GM12875 (cell line): Measurements from ENCODE around the gene WWOX.

Source experiments
- H3K4me3 ChIP-seq: one replicate; pipeline ENCODE4 v1.5.1; 2011; ENCODE audit warnings: low read depth, low read length, control low read depth
- CTCF ChIP-seq: IDR thresholded peaks from 2 replicates; pipeline ENCODE4 v1.5.1; 2011; ENCODE audit warnings: low read depth, mild to moderate bottlenecking, control low read depth, inconsistent platforms, low read length, moderate library complexity, borderline replicate concordance; ENCODE audit not compliant: insufficient read depth

Gene WWOX

GRCh38 chr16:78321620-78322360 is 222.3 kb downstream of the WWOX start:
- H3K4me3 ChIP-seq, result no peak overlapping the region
- TF ChIP-seq CTCF, result no peak

- TF ChIP-seq CTCF, result no peak
- H3K4me3 ChIP-seq, result no peak overlapping the region
Measured at GRCh38 chr16:78323315-78323714, 223.9 kb downstream of the WWOX start.

GRCh38 chr16:78324649-78325285 is 225.3 kb downstream of the WWOX start:
- no peak for TF ChIP-seq CTCF
- no peak overlapping the region for H3K4me3 ChIP-seq

- no peak overlapping the region for H3K4me3 ChIP-seq
- TF ChIP-seq CTCF, result no peak
Measured at GRCh38 chr16:78325468-78326352, 226.3 kb downstream of the WWOX start.

GRCh38 chr16:78326731-78327130 is 227.3 kb downstream of the WWOX start:
- TF ChIP-seq CTCF, result no peak
- H3K4me3 ChIP-seq, result no peak overlapping the region

- no peak overlapping the region for H3K4me3 ChIP-seq
- TF ChIP-seq CTCF, result no peak
Measured at GRCh38 chr16:78331731-78332130, 232.3 kb downstream of the WWOX start.

- TF ChIP-seq CTCF, result no peak
- no peak overlapping the region for H3K4me3 ChIP-seq
Measured at GRCh38 chr16:78333808-78334207, 234.4 kb downstream of the WWOX start.
